HEK293T (cell line): ENCODE results near the gene VTI1A.

Experiments used
- ARNT ChIP-seq: fragments of 450-650 bp; IDR thresholded peaks from 2 replicates; pipeline ENCODE4 v1.6.1; 2017; ENCODE audit warnings: mild to moderate bottlenecking
- ELF4 ChIP-seq: fragments of 450-650 bp; IDR thresholded peaks from 2 replicates; pipeline ENCODE4 v1.6.1; 2017; ENCODE audit warnings: antibody characterized with exemption
- FOXA1 ChIP-seq: fragments of 450-650 bp; IDR thresholded peaks from 2 replicates; pipeline ENCODE4 v1.6.1; 2016; ENCODE audit warnings: mild to moderate bottlenecking
- FOXM1 ChIP-seq: fragments of 450-650 bp; IDR thresholded peaks from 2 replicates; pipeline ENCODE4 v1.6.1; 2017; ENCODE audit warnings: mild to moderate bottlenecking, borderline replicate concordance
- L3MBTL2 ChIP-seq: fragments of 450-650 bp; conservative IDR thresholded peaks from 2 replicates; pipeline ENCODE4 v1.6.1; 2016; ENCODE audit warnings: mild to moderate bottlenecking
- NFRKB ChIP-seq: fragments of 450-650 bp; IDR thresholded peaks from 2 replicates; pipeline ENCODE4 v1.6.1; 2016; ENCODE audit warnings: mild to moderate bottlenecking, moderate library complexity
- PKNOX1 ChIP-seq: fragments of 450-650 bp; IDR thresholded peaks from 2 replicates; pipeline ENCODE4 v1.6.1; 2016
- TARDBP ChIP-seq: fragments of 450-650 bp; IDR thresholded peaks from 2 replicates; pipeline ENCODE4 v1.6.1; 2016

GRCh38 chr10:112799038-112799437 lies 352.0 kb downstream of the VTI1A start:
- TF ChIP-seq NFRKB (no peak), TARDBP (no peak), L3MBTL2 (no peak), ELF4 (no peak), FOXM1 (no peak), FOXA1 (no peak), PKNOX1 (no peak), ARNT (no peak)
